SK-N-SH (cell line): ENCODE measurements around the gene FXYD7.

ENCODE experiments used
- MEF2A ChIP-seq: IDR thresholded peaks from 2 replicates; pipeline ENCODE4 v1.4.0; 2012; ENCODE audit warnings: low read depth, borderline replicate concordance
- YY1 ChIP-seq: IDR thresholded peaks from 2 replicates; pipeline ENCODE4 v1.4.0; 2012; ENCODE audit warnings: low read depth, mild to moderate bottlenecking
- TF ChIP-seq, protein P1 (sequence below): IDR thresholded peaks from 2 replicates; pipeline ENCODE4 v1.4.0; 2012; ENCODE audit warnings: low read depth

GRCh38 chr19:35156673-35157014 is 13.6 kb downstream of the FXYD7 start:
- no peak for TF ChIP-seq MEF2A
- no peak for TF ChIP-seq YY1
- TF ChIP-seq, protein P1, sequence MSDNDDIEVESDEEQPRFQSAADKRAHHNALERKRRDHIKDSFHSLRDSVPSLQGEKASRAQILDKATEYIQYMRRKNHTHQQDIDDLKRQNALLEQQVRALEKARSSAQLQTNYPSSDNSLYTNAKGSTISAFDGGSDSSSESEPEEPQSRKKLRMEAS: no peak
